CD14-positive monocyte (primary cell): ENCODE measurements around the gene CYP2R1. TPM values are rescaled to one million over a fixed set of nuclear protein-coding genes. Genes with fewer than 3 reads are reported as not detected.

Source experiments
- DNase-seq, 3 donors: peaks; one replicate each; pipeline ENCODE4 v3.0.0-alpha.2; 2011 to 2022
- H2AFZ ChIP-seq: 2 replicates; pipeline ENCODE4 v1.6.0; 2012; ENCODE audit warnings: mild to moderate bottlenecking, low read depth, low read length, inconsistent platforms; ENCODE audit not compliant: insufficient read depth, poor library complexity, severe bottlenecking
- H3K27ac ChIP-seq, 2 donors: 1 replicate in 1 of 2; 2 replicates in 1 of 2; pipeline ENCODE4 v1.5.1; 2012 to 2013; ENCODE audit warnings: low read length in 2 of 2, control low read depth in 1 of 2, inconsistent platforms in 1 of 2, low read depth in 1 of 2, mild to moderate bottlenecking in 1 of 2
- H3K27me3 ChIP-seq, 2 donors: one replicate each; pipeline versions ENCODE4 v1.6.0 to v1.6.1; 2011 to 2013; ENCODE audit warnings: low read length in 2 of 2; ENCODE audit not compliant: control insufficient read depth in 2 of 2, insufficient read depth in 2 of 2
- H3K36me3 ChIP-seq, 2 donors: replicated peaks in 1 of 2; 1 replicate in 1 of 2; 2 replicates in 1 of 2; pipeline versions ENCODE4 v1.5.1 to v1.6.1; 2012 to 2013; ENCODE audit warnings: low read length in 2 of 2, control low read depth in 1 of 2, inconsistent platforms in 1 of 2, mild to moderate bottlenecking in 1 of 2; ENCODE audit not compliant: insufficient read depth in 2 of 2, control insufficient read depth in 1 of 2
- H3K4me1 ChIP-seq, 2 donors: 1 replicate in 1 of 2; 2 replicates in 1 of 2; pipeline versions ENCODE4 v1.5.1 to v1.6.1; 2012 to 2013; ENCODE audit warnings: low read length in 2 of 2, control low read depth in 1 of 2, inconsistent platforms in 1 of 2, mild to moderate bottlenecking in 1 of 2, moderate library complexity in 1 of 2; ENCODE audit not compliant: insufficient read depth in 2 of 2, control insufficient read depth in 1 of 2
- H3K4me2 ChIP-seq: replicated peaks from 2 replicates; pipeline ENCODE3; 2012; ENCODE audit warnings: low read length, moderate library complexity, mild to moderate bottlenecking; ENCODE audit not compliant: poor library complexity, severe bottlenecking; ENCODE audit errors: extremely low read depth
- H3K4me3 ChIP-seq, 3 experiments: fragments of 200-600 bp in 1 of 3; sonication (generic) in 1 of 3; replicated peaks in 1 of 3; 1 replicate in 2 of 3; 2 replicates in 1 of 3; pipeline ENCODE4 v1.5.1; 2011 to 2013; ENCODE audit warnings: low read length in 3 of 3, mild to moderate bottlenecking in 3 of 3, control low read depth in 2 of 3, low read depth in 2 of 3, inconsistent platforms in 1 of 3, moderate library complexity in 1 of 3
- H3K79me2 ChIP-seq: 2 replicates; pipeline ENCODE4 v1.6.0; 2012; ENCODE audit warnings: mild to moderate bottlenecking, control low read depth, inconsistent platforms, low read length, moderate library complexity; ENCODE audit not compliant: insufficient read depth
- H3K9ac ChIP-seq: 2 replicates; pipeline ENCODE4 v1.6.0; 2017; ENCODE audit warnings: low read length, mild to moderate bottlenecking; ENCODE audit not compliant: insufficient read depth, poor library complexity, severe bottlenecking
- H3K9me3 ChIP-seq, 2 donors: replicated peaks in 1 of 2; 1 replicate in 1 of 2; 2 replicates in 1 of 2; pipeline versions ENCODE4 v1.5.1 to v1.6.1; 2012 to 2013; ENCODE audit warnings: low read length in 2 of 2, control low read depth in 1 of 2; ENCODE audit not compliant: control insufficient read depth in 1 of 2, insufficient read depth in 1 of 2
- H4K20me1 ChIP-seq: 2 replicates; pipeline ENCODE4 v1.6.0; 2012; ENCODE audit warnings: mild to moderate bottlenecking, low read length, control low read depth, moderate library complexity; ENCODE audit not compliant: insufficient read depth
- H3K27ac Mint-ChIP-seq, 7 donors: one replicate each; pipeline ENCODE4 v1.8.0; 2020; ENCODE audit warnings: mild to moderate bottlenecking in 7 of 7, mixed read lengths in 7 of 7, moderate library complexity in 6 of 7, inconsistent platforms in 2 of 7
- H3K27me3 Mint-ChIP-seq, 3 donors: one replicate each; pipeline ENCODE4 v1.8.0; 2021 to 2022; ENCODE audit warnings: low read depth in 3 of 3, mild to moderate bottlenecking in 3 of 3, mixed read lengths in 3 of 3, moderate library complexity in 3 of 3, inconsistent platforms in 1 of 3
- H3K36me3 Mint-ChIP-seq, 2 donors: one replicate each; pipeline ENCODE4 v1.8.0; 2020; ENCODE audit warnings: mixed read lengths in 2 of 2, inconsistent platforms in 1 of 2, mild to moderate bottlenecking in 1 of 2
- H3K4me1 Mint-ChIP-seq: one replicate; pipeline ENCODE4 v1.8.0; 2020; ENCODE audit warnings: mild to moderate bottlenecking, mixed read lengths
- H3K4me3 Mint-ChIP-seq, 2 donors: one replicate each; pipeline ENCODE4 v1.8.0; 2020; ENCODE audit warnings: mild to moderate bottlenecking in 2 of 2, mixed read lengths in 2 of 2, moderate library complexity in 1 of 2
- H3K9me3 Mint-ChIP-seq, 7 donors: one replicate each; pipeline ENCODE4 v1.8.0; 2020 to 2022; ENCODE audit warnings: mixed read lengths in 7 of 7, mild to moderate bottlenecking in 6 of 7, moderate library complexity in 6 of 7, inconsistent platforms in 2 of 7
- WGBS: methylation state at CpG from one replicate; pipeline ENCODE4 v1.1.5; 2013; ENCODE audit warnings: missing lambda C conversion rate; ENCODE audit not compliant: insufficient coverage; 5-methylcytosine and 5-hydroxymethylcytosine counted together
- intact Hi-C, 2 donors: fragments of 100-400 bp; cut with micrococcal nuclease; formaldehyde crosslinking; loops; one replicate each; pipeline versions ENCODE4 v1.15.0 to v1.15.1; 2023
- polyA plus RNA-seq, 3 donors: library from polyadenylated mRNA; depleted of rRNA in 1 of 3; unstranded in 2 of 3; stranded (reverse) in 1 of 3; fragments of 300-500 nt in 2 of 3; fragments of >200 nt in 1 of 3; fragmentation: Illumina TruSeq in 2 of 3; gene quantifications; 1 replicate in 2 of 3; 2 replicates in 1 of 3; pipeline ENCODE4 v1.2.3, GENCODE V29; 2012 to 2021
- TF ChIP-seq, protein P1 (sequence below): fragments of 200-600 bp; IDR thresholded peaks from one replicate; pipeline ENCODE4 v1.8.0; 2022; ENCODE audit warnings: antibody characterized with exemption, mild to moderate bottlenecking

CYP2R1 gene
- polyA plus RNA-seq, 3 donors: 5.4 to 8.3 (median 7.0) TPM

- H3K4me2 ChIP-seq: no peak overlapping the region
- H3K36me3 Mint-ChIP-seq: no peaks in the 10 kb centered on the region
- peaks cover 2 to 13% (median 9%) of the 10 kb centered on the region in 7 donors for H3K9me3 Mint-ChIP-seq
- intact Hi-C loops: no loop called here
- peaks cover 2 to 10% (median 5%) of the 10 kb centered on the region in 3 donors for H3K27me3 Mint-ChIP-seq
- DNase-seq: no peak
- no peak overlapping the region for H3K27ac Mint-ChIP-seq
- WGBS: 100% methylated on average over 1 of the region's 1 CpG
- no peaks in the 10 kb centered on the region for H3K36me3 ChIP-seq
- no peaks in the 10 kb centered on the region for H3K79me2 ChIP-seq
- H3K4me1 ChIP-seq: no peaks in the 10 kb centered on the region
- H3K9me3 ChIP-seq: peaks cover 0 to 11% of the 10 kb centered on the region in 2 donors
- peaks cover 0 to 3% of the 10 kb centered on the region in 2 donors for H3K27me3 ChIP-seq
- H4K20me1 ChIP-seq: no peaks in the 10 kb centered on the region
- no peak overlapping the region for H2AFZ ChIP-seq
- H3K9ac ChIP-seq: no peak overlapping the region
- H3K4me1 Mint-ChIP-seq: no peaks in the 10 kb centered on the region
- H3K4me3 Mint-ChIP-seq: no peak overlapping the region
- TF ChIP-seq, protein P1, sequence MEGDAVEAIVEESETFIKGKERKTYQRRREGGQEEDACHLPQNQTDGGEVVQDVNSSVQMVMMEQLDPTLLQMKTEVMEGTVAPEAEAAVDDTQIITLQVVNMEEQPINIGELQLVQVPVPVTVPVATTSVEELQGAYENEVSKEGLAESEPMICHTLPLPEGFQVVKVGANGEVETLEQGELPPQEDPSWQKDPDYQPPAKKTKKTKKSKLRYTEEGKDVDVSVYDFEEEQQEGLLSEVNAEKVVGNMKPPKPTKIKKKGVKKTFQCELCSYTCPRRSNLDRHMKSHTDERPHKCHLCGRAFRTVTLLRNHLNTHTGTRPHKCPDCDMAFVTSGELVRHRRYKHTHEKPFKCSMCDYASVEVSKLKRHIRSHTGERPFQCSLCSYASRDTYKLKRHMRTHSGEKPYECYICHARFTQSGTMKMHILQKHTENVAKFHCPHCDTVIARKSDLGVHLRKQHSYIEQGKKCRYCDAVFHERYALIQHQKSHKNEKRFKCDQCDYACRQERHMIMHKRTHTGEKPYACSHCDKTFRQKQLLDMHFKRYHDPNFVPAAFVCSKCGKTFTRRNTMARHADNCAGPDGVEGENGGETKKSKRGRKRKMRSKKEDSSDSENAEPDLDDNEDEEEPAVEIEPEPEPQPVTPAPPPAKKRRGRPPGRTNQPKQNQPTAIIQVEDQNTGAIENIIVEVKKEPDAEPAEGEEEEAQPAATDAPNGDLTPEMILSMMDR: no peak
- no peak overlapping the region for H3K4me3 ChIP-seq
- no peak overlapping the region for H3K27ac ChIP-seq
Measured at GRCh38 chr11:14934641-14935351, 42.8 kb upstream of the CYP2R1 start.

DNA sequence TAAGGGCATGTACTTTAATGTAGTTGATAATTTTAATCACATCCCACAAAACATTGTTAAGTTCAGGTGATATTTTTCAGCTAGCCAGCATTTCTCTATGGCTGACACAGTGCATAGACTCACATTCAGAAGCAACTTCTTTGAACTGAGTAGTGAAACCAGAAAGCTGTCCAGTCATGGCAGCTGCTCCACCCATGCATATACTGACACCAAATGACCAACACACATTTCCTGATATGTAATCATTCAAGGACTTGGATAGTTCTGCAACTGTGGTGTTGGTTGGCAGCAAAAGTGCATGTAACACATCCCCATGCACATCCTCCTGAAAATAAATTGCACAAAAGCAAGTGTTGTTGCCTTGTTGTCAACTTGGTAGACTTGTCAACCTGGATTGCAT, 40.4 kb upstream of the CYP2R1 start:
- Mint-ChIP-seq H3K9me3 (peaks cover 2 to 13% (median 8%) of the 10 kb centered on the region in 7 donors), H3K4me3 (no peak overlapping the region), H3K4me1 (no peaks in the 10 kb centered on the region), H3K27ac (no peak overlapping the region), H3K36me3 (no peaks in the 10 kb centered on the region), H3K27me3 (peaks cover 2 to 7% (median 5%) of the 10 kb centered on the region in 3 donors)
- H3K9ac ChIP-seq: no peak overlapping the region
- intact Hi-C loops: no loop called here
- TF ChIP-seq, protein P1: no peak
- no peak overlapping the region for H3K4me3 ChIP-seq
- H3K36me3 ChIP-seq: no peaks in the 10 kb centered on the region
- peaks cover 0 to 3% of the 10 kb centered on the region in 2 donors for H3K27me3 ChIP-seq
- no peak for DNase-seq
- no peak overlapping the region for H3K27ac ChIP-seq
- no peak overlapping the region for H3K4me2 ChIP-seq
- peaks cover 0 to 3% of the 10 kb centered on the region in 2 donors for H3K9me3 ChIP-seq
- no peaks in the 10 kb centered on the region for H3K4me1 ChIP-seq
- no peaks in the 10 kb centered on the region for H3K79me2 ChIP-seq
- no peaks in the 10 kb centered on the region for H4K20me1 ChIP-seq
- H2AFZ ChIP-seq: no peak overlapping the region
